ENCODE measurements around the gene SSRP1. TPM values are rescaled to one million over a fixed set of nuclear protein-coding genes. Genes with fewer than 3 reads are reported as not detected.

Gene SSRP1
- polyA plus RNA-seq, 3 donors, result 9.8 to 34.7 (median 14.7) TPM

- Histone ChIP-seq H3K79me2 (ENCODE audit: insufficient read depth, low read length) (no peaks in the 10 kb centered on the region), H3K9me3 (replicated peaks in 1 of 2; ENCODE audit: control insufficient read depth in 1 of 2, insufficient read depth in 1 of 2, low read length in 2 of 2) (no peaks in the 10 kb centered on the region), H3K4me2 (replicated peaks; ENCODE audit: extremely low read depth, low read length, poor library complexity, severe bottlenecking) (no peak overlapping the region), H3K9ac (ENCODE audit: insufficient read depth, low read length, poor library complexity, severe bottlenecking) (no peak overlapping the region), H3K27ac (ENCODE audit: low read depth in 1 of 2, low read length in 2 of 2) (no peak overlapping the region), H3K4me1 (ENCODE audit: control insufficient read depth in 1 of 2, insufficient read depth in 2 of 2, low read length in 2 of 2) (peaks cover 13 to 22% of the 10 kb centered on the region in 2 donors), H2AFZ (ENCODE audit: insufficient read depth, low read depth, low read length, poor library complexity, severe bottlenecking) (no peak overlapping the region), H3K4me3 (replicated peaks in 1 of 3; ENCODE audit: low read depth in 2 of 3, low read length in 3 of 3) (no peak overlapping the region), H4K20me1 (ENCODE audit: insufficient read depth, low read length) (no peaks in the 10 kb centered on the region), H3K27me3 (ENCODE audit: control insufficient read depth in 2 of 2, insufficient read depth in 2 of 2, low read length in 2 of 2) (no peaks in the 10 kb centered on the region), H3K36me3 (replicated peaks in 1 of 2; ENCODE audit: control insufficient read depth in 1 of 2, insufficient read depth in 2 of 2, low read length in 2 of 2) (no peaks in the 10 kb centered on the region)
- DNase-seq, result no peak
- H3K4me1 Mint-ChIP-seq, result peaks cover 14% of the 10 kb centered on the region
- TF ChIP-seq, protein P1, sequence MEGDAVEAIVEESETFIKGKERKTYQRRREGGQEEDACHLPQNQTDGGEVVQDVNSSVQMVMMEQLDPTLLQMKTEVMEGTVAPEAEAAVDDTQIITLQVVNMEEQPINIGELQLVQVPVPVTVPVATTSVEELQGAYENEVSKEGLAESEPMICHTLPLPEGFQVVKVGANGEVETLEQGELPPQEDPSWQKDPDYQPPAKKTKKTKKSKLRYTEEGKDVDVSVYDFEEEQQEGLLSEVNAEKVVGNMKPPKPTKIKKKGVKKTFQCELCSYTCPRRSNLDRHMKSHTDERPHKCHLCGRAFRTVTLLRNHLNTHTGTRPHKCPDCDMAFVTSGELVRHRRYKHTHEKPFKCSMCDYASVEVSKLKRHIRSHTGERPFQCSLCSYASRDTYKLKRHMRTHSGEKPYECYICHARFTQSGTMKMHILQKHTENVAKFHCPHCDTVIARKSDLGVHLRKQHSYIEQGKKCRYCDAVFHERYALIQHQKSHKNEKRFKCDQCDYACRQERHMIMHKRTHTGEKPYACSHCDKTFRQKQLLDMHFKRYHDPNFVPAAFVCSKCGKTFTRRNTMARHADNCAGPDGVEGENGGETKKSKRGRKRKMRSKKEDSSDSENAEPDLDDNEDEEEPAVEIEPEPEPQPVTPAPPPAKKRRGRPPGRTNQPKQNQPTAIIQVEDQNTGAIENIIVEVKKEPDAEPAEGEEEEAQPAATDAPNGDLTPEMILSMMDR (IDR thresholded peaks at IDR 0.05), result no peak
- whole genome bisulfite sequencing (ENCODE audit: insufficient coverage), result 96% methylated on average over 14 of the region's 15 CpGs
- peaks cover 0 to 2% of the 10 kb centered on the region in 2 donors for H3K36me3 Mint-ChIP-seq
- H3K27me3 Mint-ChIP-seq (ENCODE audit: low read depth in 3 of 3), result peaks cover 4 to 9% (median 8%) of the 10 kb centered on the region in 3 donors
- H3K4me3 Mint-ChIP-seq, result no peak overlapping the region
- no peak overlapping the region for H3K27ac Mint-ChIP-seq
- peaks cover 0 to 4% (median 0%) of the 10 kb centered on the region in 7 donors for H3K9me3 Mint-ChIP-seq
- intact Hi-C loops (cut with micrococcal nuclease), result no loop called here
Measured at GRCh38 chr11:57314221-57314973, 21.3 kb downstream of the SSRP1 start.

DNA sequence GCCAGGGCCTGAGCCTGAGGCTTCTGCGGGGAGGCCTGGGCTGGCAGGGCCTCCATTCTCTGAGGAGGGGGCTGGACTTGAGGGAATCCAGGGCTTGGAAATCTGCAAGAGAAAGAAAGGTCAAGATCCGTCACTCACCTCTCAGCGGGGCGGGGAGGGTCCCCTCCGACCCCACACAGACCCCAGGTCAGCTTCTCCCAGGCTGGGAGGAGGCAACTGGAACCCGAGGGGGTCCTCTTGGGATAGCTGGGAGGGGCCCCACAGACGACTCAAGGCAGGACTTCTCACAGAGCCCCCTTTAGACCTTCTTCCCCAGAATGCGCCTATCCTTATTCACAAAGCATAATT, 21.9 kb downstream of the SSRP1 start:
- Mint-ChIP-seq H3K27ac (no peak overlapping the region), H3K36me3 (peaks cover 0 to 2% of the 10 kb centered on the region in 2 donors), H3K27me3 (ENCODE audit: low read depth in 3 of 3) (peaks cover 4 to 9% (median 8%) of the 10 kb centered on the region in 3 donors), H3K9me3 (peaks cover 0 to 2% (median 0%) of the 10 kb centered on the region in 7 donors), H3K4me3 (no peak overlapping the region), H3K4me1 (peaks cover 14% of the 10 kb centered on the region)
- TF ChIP-seq, protein P1 (IDR thresholded peaks at IDR 0.05), result no peak
- no peak for DNase-seq
- no peaks in the 10 kb centered on the region for H4K20me1 ChIP-seq (ENCODE audit: insufficient read depth, low read length)
- H3K4me2 ChIP-seq (replicated peaks; ENCODE audit: extremely low read depth, low read length, poor library complexity, severe bottlenecking), result no peak overlapping the region
- H3K36me3 ChIP-seq (replicated peaks in 1 of 2; ENCODE audit: control insufficient read depth in 1 of 2, insufficient read depth in 2 of 2, low read length in 2 of 2), result no peaks in the 10 kb centered on the region
- no peaks in the 10 kb centered on the region for H3K79me2 ChIP-seq (ENCODE audit: insufficient read depth, low read length)
- intact Hi-C loops (cut with micrococcal nuclease), result no loop called here
- no peak overlapping the region for H2AFZ ChIP-seq (ENCODE audit: insufficient read depth, low read depth, low read length, poor library complexity, severe bottlenecking)
- no peak overlapping the region for H3K9ac ChIP-seq (ENCODE audit: insufficient read depth, low read length, poor library complexity, severe bottlenecking)
- H3K9me3 ChIP-seq (replicated peaks in 1 of 2; ENCODE audit: control insufficient read depth in 1 of 2, insufficient read depth in 1 of 2, low read length in 2 of 2), result no peaks in the 10 kb centered on the region
- peaks cover 13 to 22% of the 10 kb centered on the region in 2 donors for H3K4me1 ChIP-seq (ENCODE audit: control insufficient read depth in 1 of 2, insufficient read depth in 2 of 2, low read length in 2 of 2)
- 94% methylated on average over 3 of the region's 8 CpGs for WGBS (ENCODE audit: insufficient coverage)
- H3K27me3 ChIP-seq (ENCODE audit: control insufficient read depth in 2 of 2, insufficient read depth in 2 of 2, low read length in 2 of 2), result no peaks in the 10 kb centered on the region
- no peak overlapping the region for H3K27ac ChIP-seq (ENCODE audit: low read depth in 1 of 2, low read length in 2 of 2)
- H3K4me3 ChIP-seq (replicated peaks in 1 of 3; ENCODE audit: low read depth in 2 of 3, low read length in 3 of 3), result no peak overlapping the region

Measured in CD14-positive monocyte (primary cell).